H1 (cell line): Measurements from ENCODE around the gene SEC14L3. TPM values are rescaled to one million over a fixed set of nuclear protein-coding genes. Genes with fewer than 3 reads are reported as not detected.

Experiments
- CTCF ChIA-PET: fragments of 300-600 bp; sonication (Branson Sonifier 250); formaldehyde crosslinking; loops from one replicate; lab custom pipeline; 2021; ENCODE audit not compliant: partially characterized antibody; lab: Charles Lee
- POLR2A ChIA-PET: fragments of 300-600 bp; sonication (Branson Sonifier 250); formaldehyde crosslinking; loops from one replicate; lab custom pipeline; 2021; ENCODE audit warnings: inconsistent platforms; ENCODE audit not compliant: partially characterized antibody; lab: Charles Lee
- DNase-seq, 2 experiments: peaks; one replicate each; pipeline versions ENCODE4 v3.0.0 to v3.0.0-alpha.2; 2010 to 2022; ENCODE audit warnings: low spot score in 2 of 2, low read depth in 1 of 2, mixed read lengths in 1 of 2
- FAIRE-seq: peaks from 2 replicates; lab custom pipeline; 2011; peaks lifted over from hg19 to GRCh38; lab: Jason Lieb, UNC
- H2AFZ ChIP-seq: 2 replicates; pipeline ENCODE4 v1.8.1; 2012; ENCODE audit warnings: low read length, inconsistent platforms
- H2AK5ac ChIP-seq: 2 replicates; pipeline ENCODE4 v1.6.1; 2013; ENCODE audit warnings: low read depth, low read length
- H2BK120ac ChIP-seq: replicated peaks from 2 replicates; pipeline ENCODE3; 2013; ENCODE audit warnings: low read depth, low read length, inconsistent platforms
- H2BK12ac ChIP-seq: 2 replicates; pipeline ENCODE4 v1.6.1; 2013; ENCODE audit warnings: low read depth, low read length
- H2BK15ac ChIP-seq: 2 replicates; pipeline ENCODE4 v1.6.1; 2013; ENCODE audit warnings: low read length
- H2BK20ac ChIP-seq: 2 replicates; pipeline ENCODE4 v1.6.1; 2013; ENCODE audit warnings: low read length
- H2BK5ac ChIP-seq: 2 replicates; pipeline ENCODE4 v1.6.1; 2013; ENCODE audit warnings: low read depth, low read length
- H3K14ac ChIP-seq: 2 replicates; pipeline ENCODE4 v1.6.1; 2013; ENCODE audit warnings: inconsistent platforms; ENCODE audit not compliant: insufficient read length
- H3K18ac ChIP-seq: 2 replicates; pipeline ENCODE4 v1.6.1; 2013; ENCODE audit warnings: low read length; ENCODE audit errors: extremely low read depth
- H3K23ac ChIP-seq: 2 replicates; pipeline ENCODE4 v1.6.1; 2013; ENCODE audit warnings: inconsistent platforms; ENCODE audit not compliant: insufficient read length
- H3K23me2 ChIP-seq: 2 replicates; pipeline ENCODE4 v1.6.1; 2013; ENCODE audit warnings: low read depth, low read length
- H3K27ac ChIP-seq: 2 replicates; pipeline ENCODE4 v1.6.1; 2011; ENCODE audit warnings: low read depth, low read length, inconsistent platforms
- H3K27me3 ChIP-seq, 4 experiments: replicated peaks in 1 of 4; 1 replicate in 1 of 4; 2 replicates in 3 of 4; pipeline versions ENCODE4 v1.6.1 to v1.8.1; 2011 to 2013; ENCODE audit warnings: low read length in 3 of 4, mild to moderate bottlenecking in 3 of 4, inconsistent platforms in 2 of 4, mixed read lengths in 2 of 4, moderate library complexity in 1 of 4; ENCODE audit not compliant: control insufficient read depth in 3 of 4, insufficient read depth in 3 of 4; ENCODE audit errors: extremely low read depth in 1 of 4
- H3K36me3 ChIP-seq, 4 experiments: 2 replicates each; pipeline versions ENCODE4 v1.6.1 to v1.8.1; 2011 to 2013; ENCODE audit warnings: mild to moderate bottlenecking in 4 of 4, low read length in 3 of 4, moderate library complexity in 2 of 4, control low read depth in 1 of 4, inconsistent platforms in 1 of 4; ENCODE audit not compliant: insufficient read depth in 4 of 4, control insufficient read depth in 2 of 4
- H3K4ac ChIP-seq: replicated peaks from 2 replicates; pipeline ENCODE3; 2013; ENCODE audit warnings: low read length, low read depth, mixed read lengths, inconsistent platforms; ENCODE audit not compliant: insufficient read length
- H3K4me1 ChIP-seq, 4 experiments: replicated peaks in 1 of 4; 1 replicate in 1 of 4; 2 replicates in 3 of 4; pipeline versions ENCODE4 v1.6.1 to v1.8.1; 2011 to 2013; ENCODE audit warnings: low read length in 3 of 4, inconsistent platforms in 2 of 4, mixed read lengths in 1 of 4; ENCODE audit not compliant: insufficient read depth in 4 of 4, control insufficient read depth in 3 of 4
- H3K4me2 ChIP-seq, 2 experiments: 2 replicates each; pipeline versions ENCODE4 v1.6.1 to v1.8.1; 2011 to 2013; ENCODE audit warnings: low read depth in 2 of 2, low read length in 2 of 2, control low read depth in 1 of 2, inconsistent platforms in 1 of 2, mild to moderate bottlenecking in 1 of 2; ENCODE audit not compliant: insufficient read depth in 1 of 2
- H3K4me3 ChIP-seq, 4 experiments: fragments of 200-600, 300-600 bp in 1 of 4; sonication (generic), shearing (Covaris generic), sonication (Bioruptor Twin) in 1 of 4; 2 replicates each; pipeline versions ENCODE4 v1.5.1 to v1.8.1; 2011 to 2016; ENCODE audit warnings: low read length in 4 of 4, low read depth in 3 of 4, control low read depth in 2 of 4, inconsistent platforms in 2 of 4, mild to moderate bottlenecking in 2 of 4, mixed read lengths in 1 of 4, moderate library complexity in 1 of 4; ENCODE audit not compliant: insufficient read depth in 2 of 4; ENCODE audit errors: extremely low read depth in 1 of 4
- H3K56ac ChIP-seq: replicated peaks from 2 replicates; pipeline ENCODE3; 2013; ENCODE audit warnings: low read depth, mild to moderate bottlenecking, mixed read lengths, low read length, inconsistent platforms; ENCODE audit not compliant: insufficient read length
- H3K79me1 ChIP-seq: 2 replicates; pipeline ENCODE4 v1.6.1; 2013; ENCODE audit warnings: low read depth, low read length, control low read depth
- H3K79me2 ChIP-seq, 2 experiments: 2 replicates each; pipeline versions ENCODE4 v1.6.1 to v1.8.1; 2012 to 2013; ENCODE audit warnings: low read length in 2 of 2, mild to moderate bottlenecking in 2 of 2, inconsistent platforms in 1 of 2; ENCODE audit not compliant: insufficient read depth in 2 of 2, control insufficient read depth in 1 of 2
- H3K9ac ChIP-seq, 4 experiments: replicated peaks in 1 of 4; 1 replicate in 1 of 4; 2 replicates in 3 of 4; pipeline versions ENCODE4 v1.6.1 to v1.8.1; 2011 to 2013; ENCODE audit warnings: low read depth in 3 of 4, low read length in 3 of 4, control low read depth in 2 of 4, mild to moderate bottlenecking in 2 of 4, moderate library complexity in 2 of 4, inconsistent platforms in 1 of 4; ENCODE audit errors: extremely low read depth in 1 of 4
- H3K9me3 ChIP-seq, 2 experiments: 2 replicates each; pipeline versions ENCODE4 v1.6.1 to v1.8.1; 2012 to 2013; ENCODE audit warnings: mild to moderate bottlenecking in 2 of 2, moderate library complexity in 2 of 2, control low read depth in 1 of 2, inconsistent platforms in 1 of 2, low read depth in 1 of 2, low read length in 1 of 2, mixed read lengths in 1 of 2; ENCODE audit not compliant: insufficient read depth in 2 of 2
- H4K20me1 ChIP-seq, 2 experiments: replicated peaks in 1 of 2; 2 replicates each; pipeline versions ENCODE3 to v1.8.1; 2011 to 2013; ENCODE audit warnings: inconsistent platforms in 2 of 2, low read length in 2 of 2, mild to moderate bottlenecking in 1 of 2; ENCODE audit not compliant: insufficient read depth in 2 of 2, control insufficient read depth in 1 of 2
- H4K5ac ChIP-seq: 2 replicates; pipeline ENCODE4 v1.6.1; 2013; ENCODE audit warnings: low read length, low read depth, mixed read lengths, inconsistent platforms; ENCODE audit not compliant: insufficient read length
- H4K8ac ChIP-seq: 2 replicates; pipeline ENCODE4 v1.8.0; 2013; ENCODE audit warnings: mild to moderate bottlenecking, moderate library complexity, low read length, inconsistent platforms; ENCODE audit not compliant: insufficient read depth; ENCODE audit errors: extremely low read depth
- H4K91ac ChIP-seq: replicated peaks from 2 replicates; pipeline ENCODE3; 2013; ENCODE audit warnings: low read length, mixed read lengths, inconsistent platforms; ENCODE audit not compliant: insufficient read length
- CBX5 ChIP-seq: fragments of 300-800, 300-1000 bp; sonication (generic); IDR thresholded peaks from 2 replicates; pipeline ENCODE4 v1.7.1; 2016; ENCODE audit warnings: antibody characterized with exemption, low read length, low read depth
- CBX8 ChIP-seq: fragments of 300-800, 300-1000 bp; sonication (generic); IDR thresholded peaks from 2 replicates; pipeline ENCODE4 v1.7.1; 2016; ENCODE audit warnings: low read depth, low read length, borderline replicate concordance
- EZH2 ChIP-seq: fragments of 200-600 bp; sonication (generic); IDR thresholded peaks from 2 replicates; pipeline ENCODE4 v1.7.1; 2012; ENCODE audit warnings: low read depth, mild to moderate bottlenecking, moderate library complexity, low read length, inconsistent platforms; ENCODE audit not compliant: severe bottlenecking
- NANOG ChIP-seq: IDR thresholded peaks from 2 replicates; pipeline ENCODE4 v1.6.1; 2011; ENCODE audit warnings: low read length, low read depth, mild to moderate bottlenecking, inconsistent platforms; ENCODE audit not compliant: insufficient read depth, poor library complexity, severe bottlenecking
- POU5F1 ChIP-seq: IDR thresholded peaks from 2 replicates; pipeline ENCODE4 v1.6.1; 2011; ENCODE audit warnings: low read depth, mild to moderate bottlenecking, low read length, moderate library complexity
- SRF ChIP-seq: IDR thresholded peaks from 2 replicates; pipeline ENCODE4 v1.6.1; 2011; ENCODE audit warnings: mild to moderate bottlenecking, low read depth, low read length, moderate library complexity
- TAF1 ChIP-seq: IDR thresholded peaks from 2 replicates; pipeline ENCODE4 v1.6.1; 2011; ENCODE audit warnings: mild to moderate bottlenecking, low read depth, low read length
- ZNF274 ChIP-seq: IDR thresholded peaks from 2 replicates; pipeline ENCODE4 v1.7.0; 2012; ENCODE audit warnings: low read length, borderline replicate concordance; ENCODE audit errors: extremely low read depth
- WGBS, 2 experiments: shearing (Covaris generic) in 1 of 2; methylation state at CpG; one replicate each; pipeline versions ENCODE4 v1.1.6 to v1.1.7; 2013 to 2015; ENCODE audit warnings: low lambda C conversion rate in 2 of 2, mixed read lengths in 2 of 2, inconsistent platforms in 1 of 2, low coverage in 1 of 2, missing lambda C conversion rate in 1 of 2; ENCODE audit not compliant: insufficient replicate concordance in 2 of 2, insufficient coverage in 1 of 2, insufficient read length in 1 of 2; ENCODE audit errors: extremely low coverage in 1 of 2, missing lambda C conversion rate in 1 of 2; 5-methylcytosine and 5-hydroxymethylcytosine counted together
- polyA plus RNA-seq, 7 experiments: library from polyadenylated mRNA; depleted of rRNA in 3 of 7; stranded (reverse) in 5 of 7; unstranded in 2 of 7; fragments of >200 nt in 5 of 7; fragments of 200-250 nt in 2 of 7; gene quantifications; 1 replicate in 5 of 7; 2 replicates in 1 of 7; 4 replicates in 1 of 7; pipeline versions ENCODE4 v1.2.1 to v1.2.3, GENCODE V29; 2011 to 2013; ENCODE audit warnings: missing spikeins in 2 of 7, mixed read lengths in 2 of 7
- total RNA-seq: library from RNA; stranded (reverse); fragmentation: NEBNext Ultra II Directional; extraction: Animal tissue kit (Norgen Biotek cat#: 25700); gene quantifications from 2 replicates; pipeline ENCODE4 v1.2.1, GENCODE V29; 2021
- TF ChIP-seq, protein P1 (sequence below): IDR thresholded peaks from 2 replicates; pipeline ENCODE4 v1.6.1; 2012; ENCODE audit warnings: inconsistent platforms
- TF ChIP-seq, protein P2 (sequence below): IDR thresholded peaks from 2 replicates; pipeline ENCODE4 v1.6.1; 2011; ENCODE audit warnings: low read length, improper control_type of control experiment

The SEC14L3 gene
- total and polyA plus RNA-seq, 2 of the 8 experiments (the other 6 are each of a cell fraction or from before 2014, with no cell fraction given), result not detected

DNA sequence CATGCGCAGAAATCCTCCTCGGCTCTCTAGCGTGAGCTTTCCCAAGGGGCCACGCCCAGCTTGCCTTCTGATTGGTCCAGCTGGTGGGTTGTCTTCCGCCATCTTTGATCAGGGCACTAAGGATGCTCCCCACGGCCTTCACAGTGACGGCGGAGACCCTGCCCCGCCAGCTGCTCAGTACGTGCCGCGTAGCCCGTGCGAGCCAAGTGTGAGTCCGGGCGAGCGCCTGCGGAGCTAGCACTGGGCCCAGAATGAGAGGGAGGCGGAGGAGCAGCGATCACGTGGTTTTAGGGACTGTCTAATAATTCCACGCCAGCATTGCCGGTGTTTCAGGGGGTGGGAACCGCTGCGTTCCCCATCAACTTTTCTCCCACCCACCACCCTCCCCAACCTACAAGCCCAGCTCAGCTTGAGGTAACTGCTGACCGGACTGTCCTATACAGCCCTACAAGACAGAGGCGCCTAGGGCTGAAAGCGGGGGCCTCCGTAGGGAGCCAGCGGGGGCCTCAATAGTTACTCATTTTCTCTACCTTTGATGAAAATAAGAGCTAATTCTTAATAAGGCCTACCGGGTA is 47.8 kb downstream of the SEC14L3 start:
- Histone ChIP-seq H4K20me1 (peaks cover 0 to 20% of the 10 kb centered on the region in 2 experiments), H3K4me1 (peaks cover 3 to 21% (median 13%) of the 10 kb centered on the region in 4 experiments), H3K9me3 (no peaks in the 10 kb centered on the region), H2BK15ac (no peak overlapping the region), H3K4ac (no peak overlapping the region), H4K5ac (no peak overlapping the region), H3K4me2 (peak overlapping the region; percentile 71 to 93), H4K91ac (no peak overlapping the region), H3K23me2 (peaks cover 22% of the 10 kb centered on the region), H3K9ac (peak overlapping the region in 2 of 4 experiments; percentile 81 to 87; a peak in 2 of 7 replicates), H3K36me3 (peaks cover 2 to 15% (median 7%) of the 10 kb centered on the region in 4 experiments; a peak in 6 of 8 replicates), H3K79me2 (peaks cover 0 to 7% of the 10 kb centered on the region in 2 experiments; a peak in 1 of 4 replicates), H3K4me3 (peak overlapping the region; percentile 62 to 88 (median 72)), H3K79me1 (no peaks in the 10 kb centered on the region; the same call in 1 of the 2 replicates), H2BK120ac (no peak overlapping the region), H3K56ac (no peak overlapping the region), H3K27me3 (no peaks in the 10 kb centered on the region), H2AK5ac (no peak overlapping the region), H2BK20ac (no peak overlapping the region), H2AFZ (0 out of 2 replicates have a peak overlapping the region, but pooled peaks have one; percentile 76), H2BK12ac (no peak overlapping the region; the same call in 1 of the 2 replicates), H3K27ac (0 out of 2 replicates have a peak overlapping the region, but pooled peaks have one; percentile 80), H2BK5ac (peak overlapping the region; percentile 15; the same call in 1 of the 2 replicates), H4K8ac (no peak overlapping the region), H3K23ac (no peak overlapping the region), H3K18ac (0 out of 2 replicates have a peak overlapping the region, but pooled peaks have one; percentile 9), H3K14ac (no peak overlapping the region)
- POLR2A ChIA-PET, result interaction anchor here (0.8 to 5.2 kb wide), 25 partner anchors 9 to 183 kb away, joined by 3 to 39 read pairs (median 5); partner anchors contain the start of genes CASTOR1, CCDC157, SEC14L2 and SF3A1
- peak; percentile 94 to 99 for DNase-seq
- peak; percentile 89 for FAIRE-seq
- CTCF ChIA-PET, result interaction anchor here (1.0 to 12.0 kb wide), 12 partner anchors 9 to 655 kb away, joined by 3 to 164 read pairs (median 5); partner anchors contain the start of gene SEC14L2
- WGBS, 2 experiments, result 2% methylated on average over 31 of the region's 31 CpGs; no CpG with 5 or more reads in 1 of the 2 experiments
- TF ChIP-seq, protein P1, sequence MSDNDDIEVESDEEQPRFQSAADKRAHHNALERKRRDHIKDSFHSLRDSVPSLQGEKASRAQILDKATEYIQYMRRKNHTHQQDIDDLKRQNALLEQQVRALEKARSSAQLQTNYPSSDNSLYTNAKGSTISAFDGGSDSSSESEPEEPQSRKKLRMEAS, result peak; percentile 90
- TF ChIP-seq NANOG (peak; percentile 26), TAF1 (peak; percentile 91), EZH2 (no peak), CBX5 (no peak), SRF (no peak), CBX8 (no peak), ZNF274 (no peak), POU5F1 (no peak)
- TF ChIP-seq, protein P2, sequence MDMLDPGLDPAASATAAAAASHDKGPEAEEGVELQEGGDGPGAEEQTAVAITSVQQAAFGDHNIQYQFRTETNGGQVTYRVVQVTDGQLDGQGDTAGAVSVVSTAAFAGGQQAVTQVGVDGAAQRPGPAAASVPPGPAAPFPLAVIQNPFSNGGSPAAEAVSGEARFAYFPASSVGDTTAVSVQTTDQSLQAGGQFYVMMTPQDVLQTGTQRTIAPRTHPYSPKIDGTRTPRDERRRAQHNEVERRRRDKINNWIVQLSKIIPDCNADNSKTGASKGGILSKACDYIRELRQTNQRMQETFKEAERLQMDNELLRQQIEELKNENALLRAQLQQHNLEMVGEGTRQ, result peak; percentile 91
